Natural killer cell (primary cell): Measurements from ENCODE around the gene ARSG. TPM values are rescaled to one million over a fixed set of nuclear protein-coding genes. Genes with fewer than 3 reads are reported as not detected.

ENCODE experiments used
- ATAC-seq, 3 donors: fragments of 150-1000 bp in 2 of 3; fragments of 200-7000 bp in 1 of 3; cut with Tn5 transposase; 1 replicate in 1 of 3; 2 replicates in 2 of 3; pipeline ENCODE4 v1.10.0; 2021; ENCODE audit warnings: mild to moderate bottlenecking in 2 of 3, moderate library complexity in 2 of 3
- DNase-seq, 2 donors: peaks; one replicate each; pipeline versions ENCODE4 v3.0.0 to v3.0.0-alpha.2; 2013 to 2021; ENCODE audit warnings: mixed read lengths in 1 of 2
- H3K27ac ChIP-seq: one replicate; pipeline ENCODE4 v1.5.1; 2013; ENCODE audit warnings: mild to moderate bottlenecking, low read length
- H3K27me3 ChIP-seq: one replicate; pipeline ENCODE4 v1.6.1; 2013; ENCODE audit warnings: low read length; ENCODE audit not compliant: control insufficient read depth, insufficient read depth
- H3K36me3 ChIP-seq: one replicate; pipeline ENCODE4 v1.6.1; 2013; ENCODE audit warnings: low read length; ENCODE audit not compliant: control insufficient read depth, insufficient read depth
- H3K4me1 ChIP-seq: one replicate; pipeline ENCODE4 v1.6.1; 2013; ENCODE audit warnings: low read length; ENCODE audit not compliant: control insufficient read depth, insufficient read depth
- H3K4me3 ChIP-seq: one replicate; pipeline ENCODE4 v1.5.1; 2013; ENCODE audit warnings: low read length
- H3K9me3 ChIP-seq: one replicate; pipeline ENCODE4 v1.6.1; 2013; ENCODE audit warnings: low read length; ENCODE audit not compliant: control insufficient read depth, insufficient read depth
- H3K27ac Mint-ChIP-seq, 2 donors: one replicate each; pipeline ENCODE4 v1.8.0; 2022; ENCODE audit warnings: mild to moderate bottlenecking in 2 of 2, mixed read lengths in 2 of 2, moderate library complexity in 1 of 2
- H3K27me3 Mint-ChIP-seq, 2 donors: one replicate each; pipeline ENCODE4 v1.8.0; 2022; ENCODE audit warnings: low read depth in 2 of 2, mixed read lengths in 2 of 2
- H3K36me3 Mint-ChIP-seq: one replicate; pipeline ENCODE4 v1.8.0; 2022; ENCODE audit warnings: mixed read lengths
- H3K4me1 Mint-ChIP-seq, 2 donors: one replicate each; pipeline ENCODE4 v1.8.0; 2022; ENCODE audit warnings: mixed read lengths in 2 of 2
- H3K4me3 Mint-ChIP-seq: one replicate; pipeline ENCODE4 v1.8.0; 2022; ENCODE audit warnings: mild to moderate bottlenecking, moderate library complexity, mixed read lengths
- H3K9me3 Mint-ChIP-seq, 2 donors: one replicate each; pipeline ENCODE4 v1.8.0; 2022; ENCODE audit warnings: mixed read lengths in 2 of 2
- WGBS: methylation state at CpG from one replicate; pipeline ENCODE4 v1.1.7; 2013; ENCODE audit warnings: missing lambda C conversion rate; ENCODE audit not compliant: insufficient coverage; 5-methylcytosine and 5-hydroxymethylcytosine counted together
- intact Hi-C: fragments of 100-400 bp; cut with micrococcal nuclease; formaldehyde crosslinking; loops from one replicate; pipeline ENCODE4 v1.14.2; 2022
- total RNA-seq, 4 donors: library from RNA; stranded (reverse); fragments of 120-200 nt in 1 of 4; gene quantifications; one replicate each; pipeline versions ENCODE4 v1.2.3 to v1.2.4, GENCODE V29; 2013 to 2022
- TF ChIP-seq, protein P1 (sequence below): fragments of 200-600 bp; IDR thresholded peaks from one replicate; pipeline ENCODE4 v1.8.0; 2022; ENCODE audit warnings: antibody characterized with exemption

The ARSG gene
- total RNA-seq, 3 donors from 2014 or later (not counting 1 experiment from before 2014, with no cell fraction given) = 34.8 to 52.3 (median 39.3) TPM

DNA sequence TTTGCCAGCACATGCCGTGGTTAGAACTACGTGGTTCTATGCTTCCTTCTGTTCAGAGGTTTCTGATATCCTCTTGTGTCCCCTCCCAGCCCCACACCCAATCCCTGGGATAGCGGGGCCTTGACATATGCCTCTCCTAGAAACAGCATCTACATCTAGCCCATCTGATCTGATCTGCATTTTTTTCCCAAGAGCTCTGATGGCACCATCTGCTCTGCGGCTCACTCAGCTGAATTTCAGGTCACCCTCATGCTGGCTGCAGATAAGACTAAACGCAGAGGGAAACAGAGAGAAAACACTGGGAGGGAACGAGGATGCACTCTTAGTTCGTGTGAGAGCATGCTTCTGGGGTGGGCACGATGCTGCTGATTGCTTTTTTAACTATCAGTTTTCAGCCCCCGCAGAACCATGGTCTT lies 155.3 kb downstream of the ARSG start:
- Mint-ChIP-seq H3K36me3 (no peaks in the 10 kb centered on the region), H3K4me1 (peaks cover 7% of the 10 kb centered on the region in 2 donors), H3K9me3 (no peaks in the 10 kb centered on the region), H3K4me3 (no peak overlapping the region), H3K27me3 (no peaks in the 10 kb centered on the region), H3K27ac (no peak overlapping the region)
- Histone ChIP-seq H3K36me3 (peaks cover 43% of the 10 kb centered on the region), H3K4me3 (no peak overlapping the region), H3K4me1 (no peaks in the 10 kb centered on the region), H3K27ac (no peak overlapping the region), H3K27me3 (no peaks in the 10 kb centered on the region), H3K9me3 (no peaks in the 10 kb centered on the region)
- 92% methylated on average over 9 of the region's 9 CpGs for WGBS
- DNase-seq (no peak), ATAC-seq (no peak)
- intact Hi-C loops = no loop called here
- TF ChIP-seq, protein P1, sequence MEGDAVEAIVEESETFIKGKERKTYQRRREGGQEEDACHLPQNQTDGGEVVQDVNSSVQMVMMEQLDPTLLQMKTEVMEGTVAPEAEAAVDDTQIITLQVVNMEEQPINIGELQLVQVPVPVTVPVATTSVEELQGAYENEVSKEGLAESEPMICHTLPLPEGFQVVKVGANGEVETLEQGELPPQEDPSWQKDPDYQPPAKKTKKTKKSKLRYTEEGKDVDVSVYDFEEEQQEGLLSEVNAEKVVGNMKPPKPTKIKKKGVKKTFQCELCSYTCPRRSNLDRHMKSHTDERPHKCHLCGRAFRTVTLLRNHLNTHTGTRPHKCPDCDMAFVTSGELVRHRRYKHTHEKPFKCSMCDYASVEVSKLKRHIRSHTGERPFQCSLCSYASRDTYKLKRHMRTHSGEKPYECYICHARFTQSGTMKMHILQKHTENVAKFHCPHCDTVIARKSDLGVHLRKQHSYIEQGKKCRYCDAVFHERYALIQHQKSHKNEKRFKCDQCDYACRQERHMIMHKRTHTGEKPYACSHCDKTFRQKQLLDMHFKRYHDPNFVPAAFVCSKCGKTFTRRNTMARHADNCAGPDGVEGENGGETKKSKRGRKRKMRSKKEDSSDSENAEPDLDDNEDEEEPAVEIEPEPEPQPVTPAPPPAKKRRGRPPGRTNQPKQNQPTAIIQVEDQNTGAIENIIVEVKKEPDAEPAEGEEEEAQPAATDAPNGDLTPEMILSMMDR = no peak

DNA sequence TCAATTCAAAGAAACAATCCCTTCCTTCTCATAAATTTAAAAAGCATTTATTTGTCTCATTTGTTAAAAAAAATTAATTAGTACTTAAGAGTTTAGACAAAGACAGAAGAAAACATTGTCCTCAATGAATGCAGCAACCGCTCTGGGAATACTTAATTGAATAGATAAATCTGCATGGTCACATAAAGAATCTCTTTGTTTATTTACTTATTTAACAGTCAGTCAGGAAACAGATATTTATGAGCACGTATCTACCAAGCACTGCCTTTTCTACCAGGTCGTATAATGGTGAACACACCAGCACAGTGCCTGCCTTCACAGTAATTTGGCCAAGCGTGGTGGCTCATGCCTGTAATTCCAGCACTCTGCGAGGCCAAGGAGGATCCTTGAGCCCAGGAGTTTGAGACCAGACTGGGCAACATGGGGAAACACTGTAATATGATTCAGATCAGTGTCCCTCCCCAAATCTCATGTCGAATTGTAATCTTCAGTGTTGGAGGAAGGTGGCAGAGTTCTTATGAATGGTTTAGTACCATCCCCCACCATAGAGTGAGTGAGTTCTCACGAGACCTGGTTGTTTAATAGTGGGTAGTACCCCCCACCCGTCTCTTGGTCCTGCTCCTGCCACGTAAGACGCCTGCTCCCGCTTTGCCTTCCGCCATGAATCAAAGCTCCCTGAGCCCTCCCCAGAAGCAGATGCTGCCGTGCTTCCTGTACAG lies 157.9 kb downstream of the ARSG start:
- peak overlapping the region in 1 of 2 donors; percentile 40 for H3K27ac Mint-ChIP-seq
- H3K9me3 Mint-ChIP-seq = no peaks in the 10 kb centered on the region
- no peaks in the 10 kb centered on the region for H3K4me1 ChIP-seq
- TF ChIP-seq, protein P1 = no peak
- intact Hi-C loops = no loop called here
- no peak overlapping the region for H3K27ac ChIP-seq
- H3K27me3 Mint-ChIP-seq = no peaks in the 10 kb centered on the region
- no peak for DNase-seq
- H3K36me3 Mint-ChIP-seq = no peaks in the 10 kb centered on the region
- H3K27me3 ChIP-seq = no peaks in the 10 kb centered on the region
- no peaks in the 10 kb centered on the region for H3K9me3 ChIP-seq
- 96% methylated on average over 12 of the region's 13 CpGs for WGBS
- H3K4me3 Mint-ChIP-seq = no peak overlapping the region
- ATAC-seq = no peak
- H3K36me3 ChIP-seq = peaks cover 43% of the 10 kb centered on the region
- peaks cover 5 to 11% of the 10 kb centered on the region in 2 donors for H3K4me1 Mint-ChIP-seq
- H3K4me3 ChIP-seq = no peak overlapping the region

DNA sequence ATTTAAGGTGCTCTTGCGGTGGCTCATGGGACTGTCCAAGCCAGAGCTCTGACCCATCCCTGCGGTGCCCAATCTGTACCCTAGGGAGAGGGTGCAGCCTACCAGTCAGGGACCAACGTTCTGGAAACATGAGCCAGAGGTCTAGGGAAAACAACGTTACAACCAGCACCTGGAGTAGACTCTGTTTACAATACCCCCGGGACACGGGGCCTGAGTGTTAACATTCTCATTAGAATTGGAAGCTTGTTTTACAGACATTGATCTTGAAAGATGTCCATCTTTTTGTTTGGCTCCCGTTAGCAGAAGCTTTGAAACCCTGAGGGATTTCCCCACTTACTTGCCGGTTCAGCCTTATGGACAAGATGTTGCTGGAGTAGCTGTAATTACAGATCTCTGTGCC lies 159.1 kb downstream of the ARSG start:
- Mint-ChIP-seq H3K4me3 (no peak overlapping the region), H3K27me3 (no peaks in the 10 kb centered on the region), H3K4me1 (peaks cover 3 to 11% of the 10 kb centered on the region in 2 donors), H3K9me3 (no peaks in the 10 kb centered on the region), H3K27ac (no peak overlapping the region), H3K36me3 (no peaks in the 10 kb centered on the region)
- Histone ChIP-seq H3K4me1 (no peaks in the 10 kb centered on the region), H3K27me3 (no peaks in the 10 kb centered on the region), H3K4me3 (no peak overlapping the region), H3K27ac (no peak overlapping the region), H3K36me3 (peaks cover 43% of the 10 kb centered on the region), H3K9me3 (no peaks in the 10 kb centered on the region)
- ATAC-seq (no peak), DNase-seq (no peak)
- intact Hi-C loops = no loop called here
- TF ChIP-seq, protein P1 = no peak
- 92% methylated on average over 8 of the region's 8 CpGs for WGBS

DNA sequence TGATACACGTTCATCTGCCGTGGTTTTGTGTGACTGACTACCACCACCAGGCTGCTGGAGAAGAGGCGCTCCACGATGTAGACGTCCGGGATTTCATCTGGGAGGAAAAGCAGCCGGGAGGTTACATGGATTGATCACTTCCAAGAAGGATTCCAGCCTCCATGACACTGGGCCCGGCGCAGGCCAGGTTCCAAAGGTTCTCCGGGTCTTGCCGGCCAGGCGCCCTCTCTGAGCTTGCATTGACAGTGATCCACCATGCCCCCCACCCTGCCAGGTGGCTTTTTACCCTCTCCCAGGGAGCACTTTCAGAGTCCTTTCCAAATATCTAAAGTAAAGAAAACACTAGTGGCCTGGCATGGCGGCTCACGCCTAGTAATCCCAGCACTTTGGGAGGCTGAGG lies 159.5 kb downstream of the ARSG start:
- Mint-ChIP-seq H3K36me3 (no peaks in the 10 kb centered on the region), H3K4me3 (no peak overlapping the region), H3K4me1 (peaks cover 2 to 12% of the 10 kb centered on the region in 2 donors), H3K27ac (no peak overlapping the region), H3K9me3 (no peaks in the 10 kb centered on the region), H3K27me3 (no peaks in the 10 kb centered on the region)
- no peaks in the 10 kb centered on the region for H3K9me3 ChIP-seq
- DNase-seq (no peak), ATAC-seq (no peak)
- intact Hi-C loops = no loop called here
- no peak overlapping the region for H3K4me3 ChIP-seq
- H3K36me3 ChIP-seq = peaks cover 43% of the 10 kb centered on the region
- no peaks in the 10 kb centered on the region for H3K27me3 ChIP-seq
- WGBS = 96% methylated on average over 14 of the region's 14 CpGs
- H3K27ac ChIP-seq = no peak overlapping the region
- no peaks in the 10 kb centered on the region for H3K4me1 ChIP-seq
- TF ChIP-seq, protein P1 = no peak
